ENCODE data around the gene RUSF1. TPM values are rescaled to one million over a fixed set of nuclear protein-coding genes. Genes with fewer than 3 reads are reported as not detected.

The RUSF1 gene
- polyA plus RNA-seq, 1 of the 3 experiments (the other 2 are of a cell fraction) = 36.5 TPM

- POLR2A ChIA-PET = no interaction called here
- no peaks in the 10 kb centered on the region for H4K20me1 ChIP-seq (ENCODE audit: insufficient read depth)
- H3K36me3 ChIP-seq (replicated peaks in 1 of 2; ENCODE audit: control insufficient read depth in 1 of 2, insufficient read depth in 2 of 2, low read length in 1 of 2) = no peaks in the 10 kb centered on the region
- H3K4me2 ChIP-seq = no peak overlapping the region; the same call in 1 of the 2 replicates
- no peaks in the 10 kb centered on the region for H3K9me3 ChIP-seq
- no peaks in the 10 kb centered on the region for H3K79me2 ChIP-seq (ENCODE audit: insufficient read depth)
- no peak overlapping the region for H3K9ac ChIP-seq
- DNase-seq = no peak
- no peak overlapping the region; a peak in 1 of 4 replicates for H3K4me3 ChIP-seq (ENCODE audit: low read depth in 2 of 2, low read length in 1 of 2)
- no peak overlapping the region for H2AFZ ChIP-seq (ENCODE audit: low read depth)
- no peak overlapping the region for H3K27ac ChIP-seq (ENCODE audit: low read depth in 2 of 2, low read length in 1 of 2)
- peaks cover 37% of the 10 kb centered on the region; the same call in 1 of the 2 replicates for H3K27me3 ChIP-seq (ENCODE audit: insufficient read depth)
- H3K9me2 ChIP-seq = no peaks in the 10 kb centered on the region
- no peaks in the 10 kb centered on the region for H3F3A ChIP-seq (replicated peaks; ENCODE audit: insufficient read depth)
- H3K4me1 ChIP-seq (ENCODE audit: control insufficient read depth in 1 of 2, insufficient read depth in 2 of 2, low read depth in 1 of 2, low read length in 1 of 2) = peaks cover 0 to 2% of the 10 kb centered on the region in 2 experiments; a peak in 1 of 4 replicates
- WGBS (ENCODE audit: low lambda C conversion rate) = 70% methylated on average over 18 of the region's 21 CpGs
- TF ChIP-seq TAF1 (IDR thresholded peaks at IDR 0.05; ENCODE audit: borderline replicate concordance, low read depth, low read length) (no peak), NRF1 (IDR thresholded peaks at IDR 0.05; ENCODE audit: low read depth, low read length) (no peak), JUND (IDR thresholded peaks at IDR 0.05) (no peak), YY1 (IDR thresholded peaks at IDR 0.05; ENCODE audit: low read depth) (no peak), POLR2AphosphoS5 (IDR thresholded peaks at IDR 0.05; ENCODE audit: low read depth, low read length) (no peak), RCOR1 (IDR thresholded peaks at IDR 0.05; ENCODE audit: low read length) (no peak), RFX5 (IDR thresholded peaks at IDR 0.05; ENCODE audit: low read length) (no peak), MEF2A (IDR thresholded peaks at IDR 0.05; ENCODE audit: borderline replicate concordance, low read depth) (no peak), ZBTB33 (IDR thresholded peaks at IDR 0.05; ENCODE audit: borderline replicate concordance, low read depth) (no peak), GABPA (IDR thresholded peaks at IDR 0.05; ENCODE audit: low read depth) (no peak), MXI1 (IDR thresholded peaks at IDR 0.05; ENCODE audit: low read depth, low read length) (no peak), GATA2 (CRISPR knock-in tag; IDR thresholded peaks at IDR 0.05) (no peak), PBX3 (IDR thresholded peaks at IDR 0.05) (no peak), RAD21 (IDR thresholded peaks at IDR 0.05; ENCODE audit: low read length) (no peak), USF2 (IDR thresholded peaks at IDR 0.05; ENCODE audit: borderline replicate concordance, low read depth, low read length) (no peak), SMC3 (IDR thresholded peaks at IDR 0.05; ENCODE audit: low read depth, low read length) (no peak), TCF12 (IDR thresholded peaks at IDR 0.05) (no peak)
- CTCF ChIA-PET = no interaction called here
Measured at GRCh38 chr16:31536804-31537361, 28.7 kb upstream of the RUSF1 start.
